ENCODE results near the gene CD9.

CD9 gene

GRCh38 chr12:6161124-6161882 lies 38.9 kb upstream of the CD9 start:
- Histone ChIP-seq H3K4me1 (peaks cover 0 to 21% (median 2%) of the 10 kb centered on the region in 4 donors), H3K27me3 (no peaks in the 10 kb centered on the region), H3K27ac (no peak overlapping the region), H3K9me3 (no peaks in the 10 kb centered on the region), H3K4me3 (no peak overlapping the region), H3K36me3 (no peaks in the 10 kb centered on the region)
- peak in 1 of 2 donors; percentile 64 for DNase-seq
- no peak for TF ChIP-seq CTCF (IDR thresholded peaks at IDR 0.05)
- intact Hi-C loops (cut with DNase I; ENCODE audit: low total_unique reads), result no loop called here

GRCh38 chr12:6163416-6164060 lies 36.7 kb upstream of the CD9 start:
- no peak overlapping the region for H3K4me3 ChIP-seq
- intact Hi-C loops (cut with DNase I; ENCODE audit: low total_unique reads), result no loop called here
- no peaks in the 10 kb centered on the region for H3K9me3 ChIP-seq
- H3K27me3 ChIP-seq, result no peaks in the 10 kb centered on the region
- peaks cover 0 to 43% (median 18%) of the 10 kb centered on the region in 4 donors for H3K4me1 ChIP-seq
- TF ChIP-seq CTCF (IDR thresholded peaks at IDR 0.05), result no peak
- H3K27ac ChIP-seq, result no peak overlapping the region
- no peak for DNase-seq
- no peaks in the 10 kb centered on the region for H3K36me3 ChIP-seq

- Histone ChIP-seq H3K27me3 (no peaks in the 10 kb centered on the region), H3K4me3 (no peak overlapping the region), H3K9me3 (no peaks in the 10 kb centered on the region), H3K36me3 (no peaks in the 10 kb centered on the region), H3K27ac (no peak overlapping the region), H3K4me1 (peaks cover 0 to 45% (median 18%) of the 10 kb centered on the region in 4 donors)
- intact Hi-C loops (cut with DNase I; ENCODE audit: low total_unique reads), result no loop called here
- no peak for TF ChIP-seq CTCF (IDR thresholded peaks at IDR 0.05)
- DNase-seq, result no peak
These were observed 34.8 kb upstream of the CD9 start for GRCh38 chr12:6165395-6165794.

- DNase-seq, result no peak
- no peak overlapping the region for H3K4me3 ChIP-seq
- H3K9me3 ChIP-seq, result no peaks in the 10 kb centered on the region
- intact Hi-C loops (cut with DNase I; ENCODE audit: low total_unique reads), result no loop called here
- no peak for TF ChIP-seq CTCF (IDR thresholded peaks at IDR 0.05)
- no peaks in the 10 kb centered on the region for H3K27me3 ChIP-seq
- H3K27ac ChIP-seq, result peak overlapping the region; percentile 78 to 83
- H3K36me3 ChIP-seq, result no peaks in the 10 kb centered on the region
- peaks cover 0 to 38% (median 18%) of the 10 kb centered on the region in 4 donors for H3K4me1 ChIP-seq
These were observed 33.4 kb upstream of the CD9 start for GRCh38 chr12:6166808-6167207.

GRCh38 chr12:6167327-6168280 lies 32.6 kb upstream of the CD9 start:
- H3K4me3 ChIP-seq, result peak overlapping the region in 1 of 2 donors; percentile 10
- intact Hi-C loops (cut with DNase I; ENCODE audit: low total_unique reads), result no loop called here
- peaks cover 0 to 38% (median 18%) of the 10 kb centered on the region in 4 donors for H3K4me1 ChIP-seq
- no peaks in the 10 kb centered on the region for H3K36me3 ChIP-seq
- no peaks in the 10 kb centered on the region for H3K9me3 ChIP-seq
- no peaks in the 10 kb centered on the region for H3K27me3 ChIP-seq
- TF ChIP-seq CTCF (IDR thresholded peaks at IDR 0.05), result no peak
- peak; percentile 84 to 87 for DNase-seq
- H3K27ac ChIP-seq, result peak overlapping the region; percentile 78 to 83

Data from tibial artery (tissue), 4 donors.